ENCODE measurements around the gene SLC35B4.

SLC35B4 gene

DNA sequence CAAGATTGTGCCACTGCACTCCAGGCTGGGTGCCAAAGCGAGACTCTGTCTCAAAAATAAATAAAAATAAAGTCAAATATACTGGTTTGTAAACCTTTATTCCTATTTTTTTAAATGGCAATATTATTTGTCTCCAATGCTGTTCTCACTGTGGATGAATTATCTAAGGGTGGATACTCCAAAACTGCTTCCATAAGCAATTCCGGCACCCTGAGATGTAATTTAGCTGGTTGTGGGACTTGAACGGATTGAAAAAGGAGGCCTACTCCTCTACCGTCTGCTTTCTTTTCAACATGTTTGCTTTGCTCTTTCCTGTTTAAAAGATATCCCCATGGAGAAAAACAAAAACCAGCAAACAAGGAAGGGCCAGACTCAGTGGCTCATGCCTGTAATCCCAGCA lies 54.4 kb downstream of the SLC35B4 start:
- no peak overlapping the region for H3K4me3 ChIP-seq (ENCODE audit: low read depth, low read length)
- TF ChIP-seq CTCF (IDR thresholded peaks at IDR 0.05; ENCODE audit: borderline replicate concordance, insufficient read depth, low read depth, low read length) = no peak

- no peak for TF ChIP-seq CTCF (IDR thresholded peaks at IDR 0.05; ENCODE audit: borderline replicate concordance, insufficient read depth, low read depth, low read length)
- H3K4me3 ChIP-seq (ENCODE audit: low read depth, low read length) = no peak overlapping the region
These were observed 60.9 kb downstream of the SLC35B4 start for GRCh38 chr7:134255814-134256213.

DNA sequence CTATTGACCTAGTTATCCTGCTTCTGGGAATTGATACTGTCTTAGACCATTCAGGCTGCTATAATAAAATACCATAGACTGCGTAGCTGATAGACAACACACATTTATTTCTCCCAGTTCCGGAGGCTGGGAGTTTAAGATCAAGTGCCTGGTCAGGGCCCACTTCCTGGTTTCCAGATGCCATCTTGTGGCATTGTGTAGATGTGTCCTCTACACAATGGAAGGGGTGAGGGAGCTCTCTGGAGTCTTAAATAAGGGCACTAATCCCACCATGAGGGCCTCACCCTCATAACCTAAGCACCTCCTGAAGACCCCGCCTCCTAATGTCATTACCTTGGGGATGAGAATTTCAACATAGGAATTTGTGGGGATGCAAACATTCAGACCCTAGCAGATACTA lies 62.4 kb downstream of the SLC35B4 start:
- H3K4me3 ChIP-seq (ENCODE audit: low read depth, low read length) = no peak overlapping the region
- TF ChIP-seq CTCF (IDR thresholded peaks at IDR 0.05; ENCODE audit: borderline replicate concordance, insufficient read depth, low read depth, low read length) = no peak

- H3K4me3 ChIP-seq (ENCODE audit: low read depth, low read length) = no peak overlapping the region
- no peak for TF ChIP-seq CTCF (IDR thresholded peaks at IDR 0.05; ENCODE audit: borderline replicate concordance, insufficient read depth, low read depth, low read length)
These were observed 68.5 kb downstream of the SLC35B4 start for GRCh38 chr7:134248196-134248595.

- no peak for TF ChIP-seq CTCF (IDR thresholded peaks at IDR 0.05; ENCODE audit: borderline replicate concordance, insufficient read depth, low read depth, low read length)
These were observed 70.0 kb downstream of the SLC35B4 start for GRCh38 chr7:134246761-134247160.

DNA sequence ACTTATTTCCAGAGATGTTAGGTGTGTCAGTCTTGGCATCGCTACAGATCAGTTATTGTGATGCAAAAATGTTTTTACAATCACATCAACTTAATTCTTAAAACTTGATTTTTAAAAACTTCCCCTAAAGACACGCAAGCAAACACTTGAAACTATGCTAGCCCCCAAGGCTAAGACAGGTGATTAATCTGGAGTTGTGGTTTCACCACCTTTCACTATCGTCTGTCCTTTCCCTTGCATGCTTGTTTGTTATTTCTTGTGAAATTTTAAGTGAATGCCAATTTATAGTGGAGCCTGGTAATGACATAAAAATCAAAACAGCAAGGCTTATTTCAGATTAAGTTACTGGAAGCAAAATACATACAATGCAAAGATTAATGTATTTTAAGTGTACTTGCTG lies 70.4 kb downstream of the SLC35B4 start:
- no peak overlapping the region for H3K4me3 ChIP-seq (ENCODE audit: low read depth, low read length)
- TF ChIP-seq CTCF (IDR thresholded peaks at IDR 0.05; ENCODE audit: borderline replicate concordance, insufficient read depth, low read depth, low read length) = no peak

More at GRCh38 chr7:134246761-134247160, 70.0 kb downstream of the SLC35B4 start:
- H3K4me3 ChIP-seq (ENCODE audit: low read depth, low read length) = no peak overlapping the region

DNA sequence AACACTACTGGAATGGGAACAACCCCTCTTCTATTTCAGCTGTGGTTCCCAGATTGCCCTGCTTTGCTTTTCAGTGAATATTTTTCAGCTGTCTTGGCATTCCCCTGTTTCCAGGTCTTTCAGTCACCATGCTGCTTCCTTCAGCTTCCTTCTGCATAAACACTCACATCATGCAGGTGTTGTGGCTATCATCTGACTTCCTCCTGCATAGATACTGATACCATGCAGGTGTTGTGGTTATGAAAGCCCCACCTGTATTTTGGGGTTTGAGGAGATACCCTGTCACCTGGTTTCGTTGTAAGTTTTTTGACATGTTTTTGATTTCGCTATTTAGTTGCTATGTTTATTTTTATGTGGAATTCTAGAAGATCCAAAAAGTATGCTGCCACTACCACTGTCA lies 71.5 kb downstream of the SLC35B4 start:
- H3K4me3 ChIP-seq (ENCODE audit: low read depth, low read length) = no peak overlapping the region
- TF ChIP-seq CTCF (IDR thresholded peaks at IDR 0.05; ENCODE audit: borderline replicate concordance, insufficient read depth, low read depth, low read length) = no peak
